Measurements from ENCODE around the gene NAALADL2. TPM values are rescaled to one million over a fixed set of nuclear protein-coding genes. Genes with fewer than 3 reads are reported as not detected.

The NAALADL2 gene
- total and polyA plus RNA-seq, 4 donors, result 0.28 to 4.6 (median 3.1) TPM

DNA sequence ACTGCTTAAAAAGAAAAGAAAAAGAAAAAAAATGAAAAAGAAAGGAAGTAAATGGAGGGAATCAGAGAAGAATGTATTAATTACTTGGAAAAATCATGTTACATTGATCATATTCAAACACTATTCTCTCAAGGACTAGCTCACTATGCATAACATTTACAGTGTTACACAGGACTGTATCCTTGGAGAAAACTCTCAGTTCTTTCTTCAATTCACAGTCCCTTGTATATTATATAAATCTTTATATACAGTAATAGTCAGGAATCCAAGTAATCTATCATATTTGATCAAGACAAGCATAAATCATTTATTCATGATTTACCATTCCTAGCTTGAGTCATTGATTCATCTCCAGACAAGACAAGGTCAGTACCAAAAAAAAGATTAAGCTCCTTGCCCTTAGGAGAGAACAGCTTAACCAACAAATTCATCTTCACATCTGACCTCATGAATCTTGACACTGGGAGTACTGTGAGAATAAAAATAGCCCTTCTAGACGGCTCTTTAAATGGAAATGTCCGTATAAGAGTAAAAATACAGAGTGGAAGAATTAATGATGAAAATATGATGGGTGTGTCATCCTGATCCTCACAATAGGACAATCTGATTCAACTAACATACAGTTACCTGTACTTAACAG is 980.4 kb downstream of the NAALADL2 start:
- Histone ChIP-seq H3K4me3 (ENCODE audit: low read depth in 1 of 3, low read length in 3 of 3) (no peak overlapping the region), H3K27ac (ENCODE audit: low read depth in 1 of 2, low read length in 2 of 2) (no peak overlapping the region), H3K9ac (ENCODE audit: low read depth in 1 of 2, low read length in 2 of 2) (no peak overlapping the region), H3K27me3 (ENCODE audit: control insufficient read depth in 4 of 4, insufficient read depth in 4 of 4, low read length in 3 of 4) (no peaks in the 10 kb centered on the region), H3K4me1 (ENCODE audit: control insufficient read depth in 4 of 4, insufficient read depth in 4 of 4, low read length in 3 of 4) (no peaks in the 10 kb centered on the region), H3K9me3 (ENCODE audit: control insufficient read depth in 4 of 4, low read length in 3 of 4) (no peaks in the 10 kb centered on the region), H3K36me3 (ENCODE audit: control insufficient read depth in 4 of 4, insufficient read depth in 3 of 4, low read depth in 1 of 4, low read length in 3 of 4) (no peaks in the 10 kb centered on the region)
- WGBS, result 84% methylated on average over 2 of the region's 2 CpGs
- no peak for TF ChIP-seq EGR1 (IDR thresholded peaks at IDR 0.05; ENCODE audit: low read depth in 2 of 2)
- TF ChIP-seq RXRA (IDR thresholded peaks at IDR 0.05), result no peak
- TF ChIP-seq HNF4G (IDR thresholded peaks at IDR 0.05), result no peak
- no peak for TF ChIP-seq SP1 (IDR thresholded peaks at IDR 0.05)
- no peak for TF ChIP-seq GABPA (IDR thresholded peaks at IDR 0.05 in 1 of 2, conservative IDR thresholded peaks at IDR 0.05 in 1 of 2)
- TF ChIP-seq FOXA1 (IDR thresholded peaks at IDR 0.05), result no peak
- TF ChIP-seq REST (IDR thresholded peaks at IDR 0.05), result no peak
- no peak for TF ChIP-seq NR2F2 (IDR thresholded peaks at IDR 0.05)
- TF ChIP-seq TAF1 (conservative IDR thresholded peaks at IDR 0.05), result no peak
- TF ChIP-seq, protein P1, sequence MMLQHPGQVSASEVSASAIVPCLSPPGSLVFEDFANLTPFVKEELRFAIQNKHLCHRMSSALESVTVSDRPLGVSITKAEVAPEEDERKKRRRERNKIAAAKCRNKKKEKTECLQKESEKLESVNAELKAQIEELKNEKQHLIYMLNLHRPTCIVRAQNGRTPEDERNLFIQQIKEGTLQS (IDR thresholded peaks at IDR 0.05), result no peak
- TF ChIP-seq, protein P2, sequence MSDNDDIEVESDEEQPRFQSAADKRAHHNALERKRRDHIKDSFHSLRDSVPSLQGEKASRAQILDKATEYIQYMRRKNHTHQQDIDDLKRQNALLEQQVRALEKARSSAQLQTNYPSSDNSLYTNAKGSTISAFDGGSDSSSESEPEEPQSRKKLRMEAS (IDR thresholded peaks at IDR 0.05), result no peak
- no peak for TF ChIP-seq YY1 (IDR thresholded peaks at IDR 0.05)
- no peak for TF ChIP-seq FOXA2 (IDR thresholded peaks at IDR 0.05)
- no peak for TF ChIP-seq ZBTB33 (IDR thresholded peaks at IDR 0.05)
- TF ChIP-seq, protein P3, sequence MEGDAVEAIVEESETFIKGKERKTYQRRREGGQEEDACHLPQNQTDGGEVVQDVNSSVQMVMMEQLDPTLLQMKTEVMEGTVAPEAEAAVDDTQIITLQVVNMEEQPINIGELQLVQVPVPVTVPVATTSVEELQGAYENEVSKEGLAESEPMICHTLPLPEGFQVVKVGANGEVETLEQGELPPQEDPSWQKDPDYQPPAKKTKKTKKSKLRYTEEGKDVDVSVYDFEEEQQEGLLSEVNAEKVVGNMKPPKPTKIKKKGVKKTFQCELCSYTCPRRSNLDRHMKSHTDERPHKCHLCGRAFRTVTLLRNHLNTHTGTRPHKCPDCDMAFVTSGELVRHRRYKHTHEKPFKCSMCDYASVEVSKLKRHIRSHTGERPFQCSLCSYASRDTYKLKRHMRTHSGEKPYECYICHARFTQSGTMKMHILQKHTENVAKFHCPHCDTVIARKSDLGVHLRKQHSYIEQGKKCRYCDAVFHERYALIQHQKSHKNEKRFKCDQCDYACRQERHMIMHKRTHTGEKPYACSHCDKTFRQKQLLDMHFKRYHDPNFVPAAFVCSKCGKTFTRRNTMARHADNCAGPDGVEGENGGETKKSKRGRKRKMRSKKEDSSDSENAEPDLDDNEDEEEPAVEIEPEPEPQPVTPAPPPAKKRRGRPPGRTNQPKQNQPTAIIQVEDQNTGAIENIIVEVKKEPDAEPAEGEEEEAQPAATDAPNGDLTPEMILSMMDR (IDR thresholded peaks at IDR 0.05; ENCODE audit: low read depth, low read length, missing input control), result no peak
- TF ChIP-seq HNF4A (conservative IDR thresholded peaks at IDR 0.05), result no peak
- TF ChIP-seq JUND (IDR thresholded peaks at IDR 0.05), result no peak
- TF ChIP-seq RAD21 (IDR thresholded peaks at IDR 0.05), result no peak
- DNase-seq (ENCODE audit: low spot score), result no peak

All from liver (tissue), 9 donors.